Mucosa of stomach (tissue), 1 donor: ENCODE results near the gene DGAT2.

ENCODE experiments used
- H3K27me3 ChIP-seq: one replicate; pipeline ENCODE4 v1.7.0; 2013; ENCODE audit warnings: mild to moderate bottlenecking, low read length; ENCODE audit not compliant: control insufficient read depth, insufficient read depth
- H3K36me3 ChIP-seq: one replicate; pipeline ENCODE4 v1.7.0; 2013; ENCODE audit warnings: low read length; ENCODE audit not compliant: control insufficient read depth, insufficient read depth
- H3K4me1 ChIP-seq: one replicate; pipeline ENCODE4 v1.7.0; 2013; ENCODE audit warnings: mild to moderate bottlenecking, low read length; ENCODE audit not compliant: control insufficient read depth, insufficient read depth
- H3K4me3 ChIP-seq: one replicate; pipeline ENCODE4 v1.7.0; 2013; ENCODE audit warnings: low read length
- H3K9ac ChIP-seq: one replicate; pipeline ENCODE4 v1.7.0; 2013; ENCODE audit warnings: mild to moderate bottlenecking, low read length, moderate library complexity
- H3K9me3 ChIP-seq: one replicate; pipeline ENCODE4 v1.7.0; 2013; ENCODE audit warnings: mild to moderate bottlenecking, low read length, moderate library complexity; ENCODE audit not compliant: control insufficient read depth
- donor health status: Pancreatic carcinoma.

Gene DGAT2

GRCh38 chr11:75768112-75768908 lies at the start of gene DGAT2:
Gene DGAT2 (plus strand): TSS chr11:75768778. CDS start chr11:75768992, 214 bp downstream.
- peak within 1 kb of the TSS; percentile 49 for H3K4me3 ChIP-seq
- peaks cover 13% of the 10 kb centered on the region for H3K4me1 ChIP-seq
- H3K36me3 ChIP-seq, result no peaks in the 10 kb centered on the region
- no peaks in the 10 kb centered on the region for H3K9me3 ChIP-seq
- peaks cover 13% of the 10 kb centered on the region for H3K27me3 ChIP-seq
- peak within 1 kb of the TSS; percentile 86 for H3K9ac ChIP-seq

GRCh38 chr11:75719340-75720239 lies 49.0 kb upstream of the DGAT2 start:
- Histone ChIP-seq H3K27me3 (no peaks in the 10 kb centered on the region), H3K36me3 (no peaks in the 10 kb centered on the region), H3K4me3 (no peak overlapping the region), H3K9ac (no peak overlapping the region), H3K9me3 (no peaks in the 10 kb centered on the region), H3K4me1 (peaks cover 29% of the 10 kb centered on the region)

- H3K36me3 ChIP-seq, result no peaks in the 10 kb centered on the region
- H3K9me3 ChIP-seq, result no peaks in the 10 kb centered on the region
- H3K4me1 ChIP-seq, result peaks cover 29% of the 10 kb centered on the region
- H3K4me3 ChIP-seq, result no peak overlapping the region
- no peaks in the 10 kb centered on the region for H3K27me3 ChIP-seq
- H3K9ac ChIP-seq, result no peak overlapping the region
These were observed 47.9 kb upstream of the DGAT2 start for GRCh38 chr11:75720639-75721038.

GRCh38 chr11:75721852-75722668 lies 46.5 kb upstream of the DGAT2 start:
- Histone ChIP-seq H3K36me3 (no peaks in the 10 kb centered on the region), H3K4me1 (peaks cover 29% of the 10 kb centered on the region), H3K27me3 (no peaks in the 10 kb centered on the region), H3K9me3 (no peaks in the 10 kb centered on the region), H3K4me3 (no peak overlapping the region), H3K9ac (no peak overlapping the region)

GRCh38 chr11:75722669-75723042 lies 45.9 kb upstream of the DGAT2 start:
- Histone ChIP-seq H3K36me3 (no peaks in the 10 kb centered on the region), H3K27me3 (no peaks in the 10 kb centered on the region), H3K9me3 (no peaks in the 10 kb centered on the region), H3K4me3 (no peak overlapping the region), H3K4me1 (peaks cover 23% of the 10 kb centered on the region), H3K9ac (no peak overlapping the region)

GRCh38 chr11:75725547-75726320 lies 42.8 kb upstream of the DGAT2 start:
- Histone ChIP-seq H3K4me1 (no peaks in the 10 kb centered on the region), H3K27me3 (no peaks in the 10 kb centered on the region), H3K36me3 (no peaks in the 10 kb centered on the region), H3K9ac (no peak overlapping the region), H3K9me3 (no peaks in the 10 kb centered on the region), H3K4me3 (no peak overlapping the region)

- no peaks in the 10 kb centered on the region for H3K27me3 ChIP-seq
- H3K4me3 ChIP-seq, result no peak overlapping the region
- peaks cover 15% of the 10 kb centered on the region for H3K4me1 ChIP-seq
- no peaks in the 10 kb centered on the region for H3K9me3 ChIP-seq
- no peaks in the 10 kb centered on the region for H3K36me3 ChIP-seq
- H3K9ac ChIP-seq, result no peak overlapping the region
These were observed 39.6 kb upstream of the DGAT2 start for GRCh38 chr11:75728992-75729391.

- Histone ChIP-seq H3K9ac (no peak overlapping the region), H3K4me1 (peaks cover 33% of the 10 kb centered on the region), H3K9me3 (no peaks in the 10 kb centered on the region), H3K36me3 (no peaks in the 10 kb centered on the region), H3K27me3 (no peaks in the 10 kb centered on the region), H3K4me3 (no peak overlapping the region)
These were observed 37.5 kb upstream of the DGAT2 start for GRCh38 chr11:75731095-75731494.

- no peaks in the 10 kb centered on the region for H3K36me3 ChIP-seq
- H3K27me3 ChIP-seq, result no peaks in the 10 kb centered on the region
- peak overlapping the region; percentile 22 for H3K9ac ChIP-seq
- peaks cover 33% of the 10 kb centered on the region for H3K4me1 ChIP-seq
- no peak overlapping the region for H3K4me3 ChIP-seq
- no peaks in the 10 kb centered on the region for H3K9me3 ChIP-seq
These were observed 35.5 kb upstream of the DGAT2 start for GRCh38 chr11:75733071-75733430.

- peak overlapping the region; percentile 69 for H3K9ac ChIP-seq
These were observed 35.0 kb upstream of the DGAT2 start for GRCh38 chr11:75733431-75734107.

More at GRCh38 chr11:75733431-75734107, 35.0 kb upstream of the DGAT2 start:
- Histone ChIP-seq H3K9me3 (no peaks in the 10 kb centered on the region), H3K4me3 (no peak overlapping the region), H3K4me1 (peaks cover 33% of the 10 kb centered on the region), H3K27me3 (no peaks in the 10 kb centered on the region), H3K36me3 (no peaks in the 10 kb centered on the region)
